Stimulated activated CD4-positive, alpha-beta T cell treated with anti-CD3 and anti-CD28 coated beads, Interleukin-2, amount 100 ng/mL, for 48 hours (primary cell): ENCODE data around the gene AZIN2.
"Not testable (repeated sequence)": the region's sequence is repeated elsewhere in the genome, so short reads cannot be mapped to it uniquely, and the experiment has no call there.

ENCODE experiments used
- DNase-seq, 2 donors: peaks; one replicate each; pipeline ENCODE4 v3.0.0-alpha.2; 2020

Gene AZIN2

DNA sequence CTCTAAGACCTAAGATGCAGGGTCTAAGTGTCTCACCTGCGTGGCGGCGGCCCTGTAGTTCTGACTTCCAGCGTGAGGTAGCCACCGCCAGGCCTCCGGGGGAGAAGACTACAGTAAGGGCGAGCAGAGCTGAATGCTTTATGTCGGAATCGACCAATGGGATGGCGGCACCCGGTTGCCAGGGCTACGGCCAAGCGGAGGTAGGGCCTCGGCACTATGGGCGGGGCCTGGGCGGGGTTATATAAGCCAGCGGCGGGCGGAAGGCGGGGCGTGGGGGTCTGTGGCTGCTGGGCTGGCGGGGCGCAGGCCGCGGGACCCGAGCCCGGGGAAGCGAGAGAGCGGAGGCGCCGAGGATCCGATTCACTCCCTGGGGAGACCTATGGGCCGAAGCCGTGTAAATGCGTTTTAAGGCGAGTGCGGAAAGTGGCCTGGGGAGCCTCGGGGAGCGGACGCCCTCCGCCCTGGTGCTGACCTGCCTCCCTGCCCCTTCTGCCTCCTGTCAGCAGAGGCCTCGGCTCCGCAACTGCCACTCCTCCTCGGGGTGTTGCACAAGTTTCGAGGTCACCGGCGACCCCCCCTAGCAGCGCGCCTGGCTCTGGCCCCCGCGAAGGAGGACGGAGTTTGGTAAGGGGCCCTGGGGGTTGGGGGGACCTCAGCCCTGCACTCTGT, at the start of gene AZIN2:
AZIN2 (plus strand) TSS at position 269 of the 669 bp plus-strand sequence. CDS start 1,097 bp downstream, outside the sequence.
- DNase-seq = peak; percentile 96 to 98

DNA sequence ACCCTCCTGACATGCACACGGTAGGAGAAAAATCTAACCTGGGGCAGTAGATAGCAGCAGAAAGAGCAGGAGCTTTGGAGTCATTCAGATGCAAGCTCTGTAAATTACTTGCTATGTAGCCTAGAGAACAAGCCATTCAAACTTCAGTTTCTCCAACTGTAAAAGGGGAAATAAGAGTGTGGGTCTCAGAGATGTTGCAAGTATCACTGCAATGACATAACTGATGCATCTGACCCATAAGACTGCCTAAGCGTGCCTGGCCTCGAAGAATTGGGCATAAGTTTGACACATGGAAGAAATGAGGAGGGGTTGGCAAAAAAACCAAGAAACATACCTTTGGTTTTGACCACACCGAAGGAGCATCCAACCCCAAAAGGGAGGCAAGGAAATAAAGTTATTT, 49.4 kb upstream of the AZIN2 start:
- DNase-seq = no peak

- DNase-seq = no peak
These were observed 48.7 kb upstream of the AZIN2 start for GRCh38 chr1:33032126-33032869.

DNA sequence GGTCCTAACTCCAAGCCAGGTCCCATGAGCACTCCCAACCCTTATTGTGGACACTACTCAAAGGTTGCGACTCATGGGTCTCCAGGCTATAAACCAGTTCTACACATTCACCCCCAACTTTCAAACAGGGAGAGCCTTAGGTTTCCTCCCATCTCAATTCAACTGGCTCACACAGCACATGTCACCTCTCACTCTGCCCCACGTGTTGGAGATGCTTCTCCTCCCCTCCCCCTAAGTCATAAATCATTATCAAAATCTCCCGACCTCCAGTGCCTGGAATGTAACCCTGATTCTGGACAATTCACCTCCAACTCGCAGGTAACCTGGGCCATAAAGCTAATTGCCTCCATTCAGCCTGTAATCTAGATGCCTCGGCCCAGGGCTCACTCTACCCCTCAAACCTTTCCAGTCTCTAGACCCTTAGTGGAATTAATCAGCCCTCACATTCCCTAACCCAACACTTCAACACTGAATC, 44.9 kb upstream of the AZIN2 start:
- DNase-seq = no peak

DNA sequence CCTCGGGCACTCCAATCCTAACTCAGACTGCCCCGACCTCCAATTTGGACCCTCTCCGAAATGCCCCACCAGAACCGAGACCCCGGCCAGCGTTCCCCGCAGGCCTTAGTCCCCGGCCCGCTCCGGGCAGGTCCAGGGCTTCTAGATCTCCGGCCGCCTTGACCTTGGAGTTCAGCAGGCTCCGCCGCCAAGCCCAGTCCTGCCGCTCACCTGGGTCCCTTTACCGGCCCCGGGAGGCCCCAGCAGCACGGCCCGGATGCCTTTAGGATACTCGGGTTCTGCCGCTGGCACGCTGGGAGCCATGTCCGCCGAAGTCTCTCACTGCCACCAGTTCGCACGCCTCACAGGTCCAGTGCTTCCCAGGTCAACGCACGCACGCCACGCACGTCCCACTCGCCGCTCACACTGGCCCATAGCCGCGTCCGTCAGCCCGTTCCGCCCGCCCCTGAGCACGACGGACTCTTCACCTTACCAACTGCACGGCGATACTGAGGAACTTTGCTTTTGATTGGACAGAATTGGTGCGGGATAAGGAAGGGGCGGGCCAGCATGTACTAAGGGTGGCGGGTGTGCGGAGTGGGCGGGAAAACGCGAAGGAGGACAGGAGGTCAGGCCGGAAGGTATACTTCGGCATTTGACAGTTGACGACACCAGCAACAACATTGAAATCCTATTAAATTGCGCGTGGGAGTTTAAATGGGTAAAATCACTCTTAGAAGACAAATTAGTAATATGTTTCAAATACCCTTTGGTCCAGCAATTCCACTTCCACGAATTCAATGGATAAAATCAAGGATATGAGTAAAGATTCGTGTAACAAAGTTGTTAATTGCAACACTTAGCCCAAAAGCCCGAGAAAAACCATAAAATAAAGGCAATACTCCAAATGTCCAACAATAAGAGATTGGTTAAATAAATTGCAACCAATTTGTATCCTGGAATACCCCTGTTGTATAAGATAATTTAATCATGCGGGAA, 44.1 kb upstream of the AZIN2 start, which contains the start of gene AK2:
AK2 (minus strand) TSS at position 358 of the 978 bp plus-strand sequence; CDS start at position 303, 55 bp downstream.
- DNase-seq = peak; percentile 88 to 91

GRCh38 chr1:33039840-33040239, 41.1 kb upstream of the AZIN2 start:
- DNase-seq = no peak

GRCh38 chr1:33041026-33041425, 39.9 kb upstream of the AZIN2 start:
- no peak for DNase-seq

- no peak for DNase-seq
These were observed 38.1 kb upstream of the AZIN2 start for GRCh38 chr1:33042831-33043230.

- no peak for DNase-seq
These were observed 37.5 kb upstream of the AZIN2 start for GRCh38 chr1:33043267-33044092.

DNA sequence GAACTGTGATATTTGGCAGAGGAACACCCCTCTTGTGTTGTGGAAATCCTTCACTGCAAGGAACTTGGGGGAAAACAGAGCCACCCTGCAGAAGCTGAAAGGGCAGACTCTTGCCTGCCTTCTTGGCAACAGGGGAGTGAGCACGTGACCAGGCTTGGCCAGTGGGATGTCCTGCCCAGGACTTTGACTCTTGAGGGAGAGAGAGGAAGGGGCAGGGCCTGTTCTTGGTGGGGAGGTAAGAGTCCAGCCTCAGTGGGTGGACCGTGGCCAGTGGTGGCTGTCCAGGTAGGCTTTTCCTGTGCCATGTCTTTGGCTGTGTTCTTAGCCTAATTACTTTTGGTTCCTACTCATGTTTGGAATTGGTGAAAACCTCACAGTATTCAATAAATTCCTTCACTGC, 35.7 kb upstream of the AZIN2 start:
- no peak for DNase-seq

DNA sequence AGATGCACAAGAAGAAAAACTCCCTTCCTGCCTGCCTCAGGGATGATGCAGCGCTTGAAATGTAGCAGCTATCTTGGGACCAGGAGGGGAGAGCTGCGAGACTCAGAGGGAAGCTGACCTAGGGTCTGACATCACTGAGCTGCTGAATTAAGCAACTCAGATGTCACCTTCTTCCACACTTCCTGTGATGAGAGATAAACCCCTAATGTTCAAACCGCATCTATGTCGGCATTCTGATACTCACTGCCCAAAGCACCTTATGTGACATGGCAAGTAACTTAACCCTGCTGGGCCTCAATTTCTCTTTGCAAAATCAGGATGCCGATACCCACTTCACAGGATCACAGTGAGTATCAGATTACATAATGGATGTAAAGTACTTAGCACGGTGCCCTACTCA, 35.1 kb upstream of the AZIN2 start:
- no peak for DNase-seq

- not testable (repeated sequence) for DNase-seq
These were observed 34.7 kb upstream of the AZIN2 start for GRCh38 chr1:33046234-33046633.

DNA sequence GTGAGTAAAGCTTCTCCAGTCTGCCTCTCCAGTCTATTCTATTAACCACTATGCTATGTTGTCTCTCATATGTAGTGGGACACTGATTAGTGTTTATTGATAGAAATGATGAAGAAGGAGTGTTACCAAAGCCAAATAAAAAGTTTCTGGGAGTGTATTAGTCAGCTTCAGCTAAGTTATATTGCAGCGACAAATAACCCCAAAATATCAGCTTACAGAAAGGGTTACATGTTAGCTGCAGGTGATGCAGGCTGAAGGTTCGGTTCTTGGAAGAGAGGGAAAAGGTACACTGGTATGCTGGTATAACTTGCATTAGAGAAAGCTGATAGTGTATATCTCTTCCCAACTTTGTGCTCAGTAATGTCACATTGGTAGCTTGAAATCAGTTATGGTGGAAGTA, 33.7 kb upstream of the AZIN2 start:
- DNase-seq = no peak

DNA sequence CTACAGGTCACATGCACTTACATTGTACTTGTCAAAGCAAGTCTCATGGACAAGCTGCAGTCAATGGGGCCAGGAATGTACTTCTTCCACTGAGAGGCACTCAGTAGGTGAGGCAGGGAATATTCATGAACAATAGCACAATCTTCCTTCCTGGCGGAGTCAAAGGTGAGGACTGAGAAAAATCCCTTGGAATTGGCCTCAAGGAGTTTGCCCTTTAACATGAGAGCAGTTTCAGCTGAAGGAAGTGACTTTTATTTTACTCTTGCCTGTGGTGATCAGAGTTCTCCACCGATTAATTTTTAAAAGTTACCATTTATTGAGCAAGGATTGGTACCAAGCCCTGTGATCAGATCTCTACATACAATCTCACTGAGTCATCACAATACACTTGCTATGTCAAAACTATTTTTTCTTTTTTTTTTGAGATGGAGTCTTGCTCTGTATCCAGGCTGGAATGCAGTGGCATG, 33.1 kb upstream of the AZIN2 start:
- no peak for DNase-seq

DNA sequence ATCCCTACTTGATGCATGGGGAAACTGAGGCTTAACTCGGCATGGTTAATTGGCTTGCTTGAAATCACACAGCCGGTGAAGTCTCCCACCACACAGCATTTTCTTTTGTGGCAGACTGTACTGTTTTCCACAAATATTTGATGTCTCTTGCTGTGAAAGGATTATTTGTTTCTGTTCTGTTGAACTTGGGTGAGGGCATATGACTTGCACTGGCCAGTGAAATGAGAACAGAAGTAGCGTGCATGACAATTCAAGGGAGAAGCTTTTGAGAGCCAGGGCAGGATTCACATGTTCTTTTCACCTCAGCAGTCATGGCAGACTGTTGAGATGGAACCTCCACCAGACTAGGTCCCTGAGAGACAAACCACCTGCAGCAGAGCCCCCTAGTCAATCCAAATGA, 32.5 kb upstream of the AZIN2 start:
- DNase-seq = no peak

DNA sequence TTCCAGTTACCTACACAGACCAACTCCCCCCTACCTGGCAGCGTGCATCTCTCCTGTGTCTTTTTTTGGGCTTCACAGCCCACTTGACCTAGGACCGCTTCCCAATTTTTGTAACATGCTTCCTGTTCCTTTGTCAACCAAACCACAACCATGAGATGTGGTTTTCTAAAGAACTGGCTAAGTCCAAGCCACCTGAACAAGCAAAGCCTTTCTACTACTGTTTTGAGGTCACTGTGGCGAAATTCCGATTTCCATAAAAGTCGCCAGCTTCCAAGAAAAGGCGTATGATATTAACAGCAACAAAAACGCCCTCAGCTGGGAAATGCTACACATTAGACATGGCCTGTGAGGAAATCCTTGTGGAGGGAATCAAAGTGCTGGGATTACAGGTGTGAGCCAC, 31.6 kb upstream of the AZIN2 start:
- DNase-seq = no peak

DNA sequence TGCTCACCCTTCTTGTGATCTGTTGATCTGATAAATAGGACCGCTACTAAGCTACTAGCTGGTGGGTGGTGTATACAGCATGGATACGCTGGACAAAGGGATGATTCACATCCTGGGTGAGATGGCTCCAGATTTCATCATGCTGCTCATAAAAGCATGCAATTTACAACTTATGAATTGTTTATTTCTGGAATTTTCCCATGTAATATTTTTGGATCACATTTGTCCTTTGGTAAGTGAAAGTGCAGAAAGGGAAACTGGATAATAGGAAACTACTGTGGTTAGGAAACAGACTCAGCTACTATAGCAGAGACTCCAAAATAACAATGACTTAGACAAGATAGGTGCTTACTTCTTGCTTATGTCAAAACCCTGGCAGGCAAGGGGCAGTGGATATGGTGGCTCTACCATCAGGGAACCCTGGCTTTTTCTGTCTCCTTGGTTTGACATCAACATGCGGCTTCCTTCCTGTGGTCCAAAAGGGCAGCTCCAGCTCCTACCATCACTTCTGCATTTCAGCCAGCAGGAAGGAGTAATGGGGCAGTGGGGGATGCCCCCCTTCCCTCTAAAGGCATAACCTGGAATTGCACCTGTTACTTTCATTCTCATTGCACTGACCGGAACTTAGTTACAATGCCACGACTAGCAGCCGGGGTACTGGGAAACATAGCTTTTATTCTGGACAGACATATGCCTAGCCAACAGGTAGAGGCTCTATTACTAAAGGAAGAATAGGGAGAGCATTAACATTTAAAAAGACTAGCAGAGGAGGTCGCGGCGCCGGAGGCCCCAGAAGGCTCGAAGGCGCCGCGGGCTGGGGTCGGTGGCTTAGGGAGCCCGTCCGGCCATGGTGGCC, 30.5 kb upstream of the AZIN2 start:
- DNase-seq = no peak

GRCh38 chr1:33055210-33056008, 25.5 kb upstream of the AZIN2 start:
- peak; percentile 3 to 4 for DNase-seq

- no peak for DNase-seq
These were observed 24.5 kb upstream of the AZIN2 start for GRCh38 chr1:33056426-33056825.

DNA sequence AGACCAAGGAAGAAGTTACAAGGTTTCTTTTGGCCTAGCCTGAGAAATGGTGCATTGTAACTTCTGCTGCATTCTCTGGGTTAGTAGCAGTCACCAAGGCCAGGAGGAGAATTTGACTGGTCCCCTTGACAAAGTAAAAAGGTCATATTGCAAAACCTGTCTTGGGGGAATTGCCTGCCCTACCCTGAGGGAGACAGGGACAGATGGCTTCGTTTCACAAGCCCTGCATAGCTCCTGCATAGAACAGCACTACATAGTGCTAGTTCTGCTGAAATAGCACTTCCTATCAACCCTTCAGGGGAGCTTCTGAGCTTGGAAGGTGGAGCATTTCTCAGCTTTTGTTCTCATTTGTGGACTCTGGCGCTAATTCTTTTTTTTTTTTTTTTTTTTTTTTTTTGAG, 23.9 kb upstream of the AZIN2 start:
- no peak for DNase-seq
